HG03066 (cell line): ENCODE measurements around the gene SHPK.
A peak's percentile ranks its signal among the peaks of the same experiment; 100 is the strongest.

Source experiments
- ATAC-seq: cut with Tn5 transposase; IDR thresholded peaks from one replicate; pipeline ENCODE4 v1.9.1; 2021; ENCODE audit warnings: low read depth; ENCODE audit not compliant: unreplicated experiment

SHPK gene

GRCh38 chr17:3663102-3664011 is 27.3 kb upstream of the SHPK start:
- no peak for ATAC-seq

DNA sequence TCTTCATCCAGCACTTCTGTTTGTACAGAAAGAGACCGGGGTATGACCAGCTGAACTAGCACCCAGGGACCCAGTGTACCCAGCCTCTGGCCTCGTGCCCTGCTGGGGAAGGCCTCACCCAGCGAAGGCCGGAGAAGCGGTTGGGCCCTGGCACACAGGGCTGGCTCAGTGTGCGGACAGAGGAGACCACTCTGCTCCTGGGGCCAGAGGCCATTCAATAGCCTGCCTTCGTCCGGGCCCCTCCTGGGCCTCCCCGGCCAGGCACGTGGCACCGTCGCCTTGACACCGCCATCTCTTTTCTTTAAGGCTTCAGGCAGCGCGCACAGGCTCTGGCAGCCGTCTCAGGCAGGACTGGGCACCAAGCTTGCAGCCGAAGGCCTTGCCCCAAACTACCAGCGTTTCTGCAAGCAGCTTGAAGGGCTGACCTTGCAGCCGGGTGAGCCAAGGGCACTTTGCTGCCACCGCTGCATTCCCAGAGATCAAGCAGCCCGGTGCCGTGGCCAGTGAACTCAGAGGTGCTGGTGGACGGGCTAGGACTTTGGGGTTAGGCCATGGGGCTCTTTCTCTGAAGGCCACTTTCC is 24.4 kb upstream of the SHPK start:
- no peak for ATAC-seq

DNA sequence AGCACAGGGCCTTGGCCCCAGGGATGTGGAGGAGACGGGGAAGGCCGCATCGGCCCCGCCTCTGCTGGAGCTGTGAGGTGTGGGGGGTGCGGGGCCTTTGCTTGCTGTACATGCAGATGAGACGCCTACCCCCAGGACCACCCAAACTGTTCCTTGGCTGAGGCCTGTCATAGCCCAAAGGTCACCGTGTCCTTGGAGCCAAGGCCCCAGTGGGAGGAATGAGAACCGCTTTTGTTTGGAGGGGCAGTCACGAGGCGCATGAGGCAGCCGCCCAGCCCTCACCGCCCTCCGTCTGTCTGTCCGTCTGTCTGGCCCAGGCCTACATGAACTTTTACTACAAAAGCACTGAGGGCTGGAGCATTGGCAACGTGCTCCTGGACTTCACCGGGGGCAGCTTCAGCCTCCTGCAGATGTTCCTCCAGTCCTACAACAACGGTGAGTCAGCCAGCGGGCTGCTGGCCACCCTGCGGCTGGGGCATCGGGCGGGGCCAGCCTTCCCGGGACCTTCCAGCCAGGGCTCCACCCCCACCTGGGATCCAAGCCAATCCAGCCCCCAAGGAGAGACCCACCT is 23.6 kb upstream of the SHPK start:
- no peak for ATAC-seq

GRCh38 chr17:3658784-3659449 is 22.9 kb upstream of the SHPK start:
- ATAC-seq = no peak

DNA sequence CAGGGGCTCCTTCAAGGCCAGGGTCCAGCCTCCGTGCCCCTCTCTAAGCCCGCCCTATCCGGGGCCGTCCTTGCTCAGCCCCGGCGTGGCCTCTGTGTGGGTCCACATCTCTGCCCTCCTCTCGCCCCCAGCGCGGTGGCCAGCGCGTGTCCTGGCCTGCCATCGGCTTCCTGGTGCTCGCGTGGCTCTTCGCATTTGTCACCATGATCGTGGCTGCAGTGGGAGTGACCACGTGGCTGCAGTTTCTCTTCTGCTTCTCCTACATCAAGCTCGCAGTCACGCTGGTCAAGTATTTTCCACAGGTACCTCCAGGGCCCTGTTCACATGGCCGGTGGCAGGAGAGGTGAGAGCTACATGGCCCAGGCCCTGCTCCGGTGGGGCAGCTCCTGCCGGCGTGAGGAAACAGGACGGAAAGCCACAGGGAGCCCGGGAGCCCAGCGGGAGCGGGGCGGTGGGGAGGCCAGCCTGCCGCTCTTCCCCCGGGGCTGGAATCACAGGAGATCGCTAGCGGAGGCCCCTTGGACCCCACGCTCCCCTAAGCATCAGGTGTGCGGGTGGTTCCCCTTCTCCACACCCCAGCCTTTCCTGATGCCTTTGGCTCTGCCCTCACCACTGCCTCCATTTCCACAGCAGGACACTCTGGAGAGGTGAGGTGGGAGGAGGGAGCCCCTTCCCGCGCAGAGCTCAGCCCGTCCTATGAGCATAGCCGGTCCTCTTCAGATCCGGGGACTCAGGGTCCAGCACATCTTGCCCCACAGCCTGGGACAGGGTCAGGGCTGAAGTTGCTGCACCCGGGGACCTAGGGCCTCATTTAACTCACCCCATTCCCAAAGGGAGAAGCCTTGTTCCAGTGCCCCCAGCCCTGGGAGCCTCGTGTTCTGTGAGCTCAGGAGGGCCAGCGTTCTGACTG is 22.1 kb upstream of the SHPK start:
- no peak for ATAC-seq

GRCh38 chr17:3657588-3657869 is 21.5 kb upstream of the SHPK start:
- no peak for ATAC-seq

- no peak for ATAC-seq
Measured at GRCh38 chr17:3656755-3657587, 20.9 kb upstream of the SHPK start.

GRCh38 chr17:3656353-3656752 is 20.3 kb upstream of the SHPK start:
- ATAC-seq = no peak

- ATAC-seq = no peak
Measured at GRCh38 chr17:3655766-3656165, 19.7 kb upstream of the SHPK start.

GRCh38 chr17:3647769-3648555 is 11.9 kb upstream of the SHPK start:
- ATAC-seq = no peak

GRCh38 chr17:3647251-3647650 is 11.2 kb upstream of the SHPK start:
- no peak for ATAC-seq

GRCh38 chr17:3645310-3645709 is 9.3 kb upstream of the SHPK start:
- no peak for ATAC-seq

GRCh38 chr17:3643889-3644349 is 7.9 kb upstream of the SHPK start:
- ATAC-seq = no peak

DNA sequence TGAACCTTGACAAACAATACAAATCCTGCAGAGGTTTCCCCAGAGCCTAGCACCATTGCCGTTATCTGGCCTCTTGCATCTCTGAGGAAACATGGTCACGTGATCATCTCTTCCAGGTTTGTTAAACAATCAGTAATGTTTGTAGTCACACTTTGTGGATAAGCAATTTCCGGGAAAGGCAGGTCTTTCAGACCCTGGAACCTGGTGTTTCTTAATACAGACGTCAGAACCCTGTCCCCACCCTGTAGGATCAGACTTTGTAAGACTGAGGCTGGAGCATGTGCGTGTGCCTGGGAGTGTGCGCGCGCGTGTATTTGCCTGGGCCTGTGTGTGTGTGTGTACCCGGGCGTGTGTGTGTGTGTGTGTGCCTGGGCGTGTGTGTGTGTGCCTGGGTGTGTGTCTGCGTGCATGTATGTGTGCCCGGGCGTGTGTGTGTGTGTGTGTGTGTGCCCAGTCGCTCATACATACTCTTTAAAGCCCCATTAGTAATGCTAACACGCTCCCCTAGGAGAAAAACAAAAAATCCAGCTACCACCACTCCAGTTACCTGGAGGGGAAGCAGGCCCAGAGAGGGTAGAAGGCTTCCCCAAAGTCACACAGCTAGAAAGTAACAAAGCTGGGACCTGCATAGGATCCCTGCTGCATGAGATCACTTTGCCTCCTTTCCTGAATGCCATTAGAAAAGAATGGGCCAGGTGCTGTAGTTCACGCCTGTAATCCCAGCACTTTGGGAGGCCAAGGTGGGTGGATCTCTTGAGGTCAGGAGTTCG is 5.9 kb upstream of the SHPK start:
- ATAC-seq = no peak

GRCh38 chr17:3641014-3641413 is 5.0 kb upstream of the SHPK start:
- ATAC-seq = no peak

GRCh38 chr17:3639981-3640596 is 4.0 kb upstream of the SHPK start:
- ATAC-seq = no peak

GRCh38 chr17:3636908-3637373 is 891 bp upstream of the SHPK start:
- ATAC-seq = peak; percentile 7
